GM18498 (cell line): ENCODE measurements around the gene NT5E.

Source experiments
- ATAC-seq: cut with Tn5 transposase; IDR thresholded peaks from one replicate; pipeline ENCODE4 v1.9.1; 2021; ENCODE audit warnings: mild to moderate bottlenecking, moderate library complexity; ENCODE audit not compliant: unreplicated experiment

Gene NT5E

GRCh38 chr6:85421181-85421580 is 28.7 kb upstream of the NT5E start:
- ATAC-seq = no peak

- no peak for ATAC-seq
Measured at GRCh38 chr6:85421972-85422371, 27.9 kb upstream of the NT5E start.

GRCh38 chr6:85422996-85423395 is 26.9 kb upstream of the NT5E start:
- no peak for ATAC-seq

- ATAC-seq = no peak
Measured at GRCh38 chr6:85424981-85425380, 24.9 kb upstream of the NT5E start.

- ATAC-seq = no peak
Measured at GRCh38 chr6:85425997-85426396, 23.9 kb upstream of the NT5E start.

- no peak for ATAC-seq
Measured at GRCh38 chr6:85428486-85428885, 21.4 kb upstream of the NT5E start.

- no peak for ATAC-seq
Measured at GRCh38 chr6:85429346-85429745, 20.5 kb upstream of the NT5E start.

GRCh38 chr6:85431271-85431670 is 18.6 kb upstream of the NT5E start:
- no peak for ATAC-seq

GRCh38 chr6:85432554-85432953 is 17.3 kb upstream of the NT5E start:
- no peak for ATAC-seq

GRCh38 chr6:85435851-85436250 is 14.0 kb upstream of the NT5E start:
- no peak for ATAC-seq

- no peak for ATAC-seq
Measured at GRCh38 chr6:85436411-85436810, 13.5 kb upstream of the NT5E start.

- no peak for ATAC-seq
Measured at GRCh38 chr6:85436939-85437495, 12.9 kb upstream of the NT5E start.

GRCh38 chr6:85443349-85444117 is 6.3 kb upstream of the NT5E start:
- ATAC-seq = no peak

GRCh38 chr6:85449388-85449817 is 480 bp upstream of the NT5E start:
- peak; percentile 78 for ATAC-seq

- ATAC-seq = no peak
Measured at GRCh38 chr6:85451565-85452306, 1.9 kb downstream of the NT5E start.

GRCh38 chr6:85452441-85452881 is 2.6 kb downstream of the NT5E start:
- ATAC-seq = no peak

GRCh38 chr6:85453052-85453451 is 3.2 kb downstream of the NT5E start:
- no peak for ATAC-seq

GRCh38 chr6:85453490-85453889 is 3.6 kb downstream of the NT5E start:
- no peak for ATAC-seq

GRCh38 chr6:85455471-85456026 is 5.7 kb downstream of the NT5E start:
- ATAC-seq = no peak

- ATAC-seq = no peak
Measured at GRCh38 chr6:85456782-85457181, 6.9 kb downstream of the NT5E start.

- ATAC-seq = no peak
Measured at GRCh38 chr6:85458184-85458583, 8.3 kb downstream of the NT5E start.

GRCh38 chr6:85458782-85459181 is 8.9 kb downstream of the NT5E start:
- ATAC-seq = no peak
